ENCODE data around the gene NEK8. TPM values are rescaled to one million over a fixed set of nuclear protein-coding genes. Genes with fewer than 3 reads are reported as not detected.
"Not testable (repeated sequence)": the region's sequence is repeated elsewhere in the genome, so short reads cannot be mapped to it uniquely, and the experiment has no call there.

NEK8 gene
- polyA plus RNA-seq, 1 donor from 2014 or later, result 18.6 TPM

- Mint-ChIP-seq H3K4me3 (peak overlapping the region; percentile 91 to 98 (median 96)), H3K27ac (peak overlapping the region; percentile 99 to 100 (median 100))
Measured at GRCh38 chr17:28726627-28727491, 1.7 kb upstream of the NEK8 start.

GRCh38 chr17:28729950-28730330 is 1.4 kb downstream of the NEK8 start:
- peaks cover 25 to 39% (median 30%) of the 10 kb centered on the region in 3 donors for H3K4me1 Mint-ChIP-seq
- H3K27me3 Mint-ChIP-seq, result no peaks in the 10 kb centered on the region
- H3K9me3 Mint-ChIP-seq, result no peaks in the 10 kb centered on the region
- H3K36me3 Mint-ChIP-seq, result peaks cover 4% of the 10 kb centered on the region
- peak overlapping the region; percentile 48 to 100 (median 76) for H3K27ac Mint-ChIP-seq
- H3K4me3 Mint-ChIP-seq, result peak overlapping the region; percentile 0 to 65 (median 60)

More at GRCh38 chr17:28726627-28727491, 1.7 kb upstream of the NEK8 start:
- Mint-ChIP-seq H3K36me3 (peaks cover 2% of the 10 kb centered on the region), H3K9me3 (no peaks in the 10 kb centered on the region), H3K4me1 (peaks cover 28 to 41% (median 32%) of the 10 kb centered on the region in 3 donors), H3K27me3 (no peaks in the 10 kb centered on the region)

- no peaks in the 10 kb centered on the region for H3K9me3 Mint-ChIP-seq
- H3K36me3 Mint-ChIP-seq, result peaks cover 8% of the 10 kb centered on the region
- peak overlapping the region in 2 of 3 donors; percentile 80 to 83 for H3K27ac Mint-ChIP-seq
- no peaks in the 10 kb centered on the region for H3K27me3 Mint-ChIP-seq
- H3K4me1 Mint-ChIP-seq, result peaks cover 16 to 39% (median 24%) of the 10 kb centered on the region in 3 donors
- peak overlapping the region in 1 of 4 donors; percentile 62 for H3K4me3 Mint-ChIP-seq
Measured at GRCh38 chr17:28733346-28733745, 4.8 kb downstream of the NEK8 start.

GRCh38 chr17:28734712-28735241 is 6.2 kb downstream of the NEK8 start:
- peaks cover 19 to 40% (median 23%) of the 10 kb centered on the region in 3 donors for H3K4me1 Mint-ChIP-seq
- peak overlapping the region in 2 of 4 donors; percentile 25 to 43 for H3K4me3 Mint-ChIP-seq
- peaks cover 8% of the 10 kb centered on the region for H3K36me3 Mint-ChIP-seq

GRCh38 chr17:28735242-28735722 is 6.7 kb downstream of the NEK8 start:
- H3K27ac Mint-ChIP-seq, result no peak overlapping the region
- H3K9me3 Mint-ChIP-seq, result no peaks in the 10 kb centered on the region
- peaks cover 2% of the 10 kb centered on the region for H3K27me3 Mint-ChIP-seq
- peaks cover 19 to 39% (median 24%) of the 10 kb centered on the region in 3 donors for H3K4me1 Mint-ChIP-seq
- H3K4me3 Mint-ChIP-seq, result peak overlapping the region in 2 of 4 donors; percentile 7 to 43
- H3K36me3 Mint-ChIP-seq, result peaks cover 8% of the 10 kb centered on the region

More at GRCh38 chr17:28734712-28735241, 6.2 kb downstream of the NEK8 start:
- Mint-ChIP-seq H3K27me3 (peaks cover 2% of the 10 kb centered on the region), H3K27ac (peak overlapping the region in 2 of 3 donors; percentile 23 to 83), H3K9me3 (no peaks in the 10 kb centered on the region)

GRCh38 chr17:28735913-28736769 is 7.6 kb downstream of the NEK8 start:
- not testable (repeated sequence) for H3K27me3 Mint-ChIP-seq, H3K9me3 Mint-ChIP-seq, H3K36me3 Mint-ChIP-seq
- peaks cover 19 to 44% (median 31%) of the 10 kb centered on the region in 3 donors for H3K4me1 Mint-ChIP-seq
- peak overlapping the region in 3 of 4 donors; percentile 32 to 54 (median 53) for H3K4me3 Mint-ChIP-seq
- H3K27ac Mint-ChIP-seq, result peak overlapping the region in 1 of 3 donors; percentile 97

- Mint-ChIP-seq H3K27me3 (peaks cover 5% of the 10 kb centered on the region), H3K27ac (peak overlapping the region; percentile 97 to 100 (median 100))
Measured at GRCh38 chr17:28737316-28737715, 8.7 kb downstream of the NEK8 start.

GRCh38 chr17:28737770-28738679 is 9.4 kb downstream of the NEK8 start:
- H3K9me3 Mint-ChIP-seq, result no peaks in the 10 kb centered on the region
- H3K27ac Mint-ChIP-seq, result peak overlapping the region; percentile 97 to 100 (median 100)
- peak overlapping the region; percentile 80 to 93 (median 88) for H3K4me3 Mint-ChIP-seq
- H3K36me3 Mint-ChIP-seq, result peaks cover 8% of the 10 kb centered on the region
- peaks cover 5% of the 10 kb centered on the region for H3K27me3 Mint-ChIP-seq
- H3K4me1 Mint-ChIP-seq, result peaks cover 29 to 52% (median 41%) of the 10 kb centered on the region in 3 donors

More at GRCh38 chr17:28737316-28737715, 8.7 kb downstream of the NEK8 start:
- Mint-ChIP-seq H3K36me3 (peaks cover 8% of the 10 kb centered on the region), H3K9me3 (no peaks in the 10 kb centered on the region), H3K4me1 (peaks cover 27 to 52% (median 40%) of the 10 kb centered on the region in 3 donors), H3K4me3 (peak overlapping the region; percentile 53 to 93 (median 79))

- H3K4me1 Mint-ChIP-seq, result peaks cover 27 to 49% (median 41%) of the 10 kb centered on the region in 3 donors
Measured at GRCh38 chr17:28738680-28739384, 10.2 kb downstream of the NEK8 start.

GRCh38 chr17:28740406-28741357 is 12.1 kb downstream of the NEK8 start:
- peak overlapping the region; percentile 97 to 100 (median 100) for H3K27ac Mint-ChIP-seq
- H3K4me3 Mint-ChIP-seq, result peak overlapping the region in 3 of 4 donors; percentile 91 to 99 (median 93)
- H3K36me3 Mint-ChIP-seq, result peaks cover 4% of the 10 kb centered on the region
- H3K27me3 Mint-ChIP-seq, result peaks cover 5% of the 10 kb centered on the region
- H3K4me1 Mint-ChIP-seq, result peaks cover 27 to 39% (median 34%) of the 10 kb centered on the region in 3 donors
- H3K9me3 Mint-ChIP-seq, result no peaks in the 10 kb centered on the region

More at GRCh38 chr17:28738680-28739384, 10.2 kb downstream of the NEK8 start:
- no peaks in the 10 kb centered on the region for H3K9me3 Mint-ChIP-seq
- peak overlapping the region; percentile 97 to 100 (median 100) for H3K27ac Mint-ChIP-seq
- peaks cover 8% of the 10 kb centered on the region for H3K36me3 Mint-ChIP-seq
- peak overlapping the region; percentile 80 to 93 (median 88) for H3K4me3 Mint-ChIP-seq
- peaks cover 5% of the 10 kb centered on the region for H3K27me3 Mint-ChIP-seq

- peaks cover 31 to 40% (median 34%) of the 10 kb centered on the region in 3 donors for H3K4me1 Mint-ChIP-seq
- peaks cover 2% of the 10 kb centered on the region for H3K36me3 Mint-ChIP-seq
- H3K27me3 Mint-ChIP-seq, result peaks cover 5% of the 10 kb centered on the region
- H3K9me3 Mint-ChIP-seq, result no peaks in the 10 kb centered on the region
- H3K4me3 Mint-ChIP-seq, result peak overlapping the region; percentile 68 to 99 (median 92)
- H3K27ac Mint-ChIP-seq, result peak overlapping the region; percentile 97 to 100 (median 100)
Measured at GRCh38 chr17:28741358-28742349, 13.1 kb downstream of the NEK8 start.
